ENCODE results near the gene GTPBP6.

- TF ChIP-seq POLR2A (IDR thresholded peaks at IDR 0.05; ENCODE audit: low read depth, low read length) (no peak), TAF1 (IDR thresholded peaks at IDR 0.05; ENCODE audit: borderline replicate concordance, low read depth, low read length) (no peak)
Observed at GRCh38 chrX:264634-265455, 53.8 kb downstream of the GTPBP6 start.
